GM13977 (cell line): ENCODE data around the gene DPF3.

ENCODE experiments used
- DNase-seq: peaks from one replicate; pipeline ENCODE4 v3.0.0; 2012; ENCODE audit warnings: low spot score
- CTCF ChIP-seq: IDR thresholded peaks from 2 replicates; pipeline ENCODE4 v1.5.1; 2012; ENCODE audit warnings: mild to moderate bottlenecking, control low read depth; ENCODE audit not compliant: insufficient read depth; ENCODE audit errors: extremely low read depth, missing control alignments
- in situ Hi-C: fragments of 300-500 bp; cut with MboI; formaldehyde crosslinking; loops from one replicate; pipeline ENCODE4 v1.12.0; 2022; ENCODE audit warnings: low sequenced_read_pairs, low pct_unique_long_range_greater_than_20kb, mixed read lengths, inconsistent platforms; ENCODE audit not compliant: unreplicated experiment

The DPF3 gene

GRCh38 chr14:72617391-72618031 lies 276.4 kb downstream of the DPF3 start:
- TF ChIP-seq CTCF: no peak
- no peak for DNase-seq
- in situ Hi-C loops: no loop called here

GRCh38 chr14:72616811-72617210 lies 277.1 kb downstream of the DPF3 start:
- in situ Hi-C loops: no loop called here
- DNase-seq: no peak
- no peak for TF ChIP-seq CTCF

DNA sequence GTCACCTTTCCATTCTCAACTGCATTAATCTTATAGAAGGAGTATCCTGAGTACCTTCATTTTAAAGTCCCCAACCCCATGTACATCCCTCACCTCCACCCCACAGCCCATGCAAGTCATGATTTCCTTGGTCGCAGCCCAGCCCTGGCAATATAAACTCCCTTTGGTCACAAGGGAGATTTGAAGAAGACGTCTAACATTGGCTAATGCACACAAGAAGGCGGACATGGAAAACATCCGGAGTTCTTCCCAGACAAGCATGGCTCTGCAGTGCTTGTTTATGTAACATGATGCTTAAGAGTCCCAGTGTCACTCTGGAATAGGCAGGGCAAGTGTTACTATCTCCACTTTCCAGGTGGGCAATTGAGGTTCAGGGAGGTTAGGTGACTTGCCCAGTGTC lies 277.6 kb downstream of the DPF3 start:
- in situ Hi-C loops: no loop called here
- no peak for DNase-seq
- TF ChIP-seq CTCF: no peak

DNA sequence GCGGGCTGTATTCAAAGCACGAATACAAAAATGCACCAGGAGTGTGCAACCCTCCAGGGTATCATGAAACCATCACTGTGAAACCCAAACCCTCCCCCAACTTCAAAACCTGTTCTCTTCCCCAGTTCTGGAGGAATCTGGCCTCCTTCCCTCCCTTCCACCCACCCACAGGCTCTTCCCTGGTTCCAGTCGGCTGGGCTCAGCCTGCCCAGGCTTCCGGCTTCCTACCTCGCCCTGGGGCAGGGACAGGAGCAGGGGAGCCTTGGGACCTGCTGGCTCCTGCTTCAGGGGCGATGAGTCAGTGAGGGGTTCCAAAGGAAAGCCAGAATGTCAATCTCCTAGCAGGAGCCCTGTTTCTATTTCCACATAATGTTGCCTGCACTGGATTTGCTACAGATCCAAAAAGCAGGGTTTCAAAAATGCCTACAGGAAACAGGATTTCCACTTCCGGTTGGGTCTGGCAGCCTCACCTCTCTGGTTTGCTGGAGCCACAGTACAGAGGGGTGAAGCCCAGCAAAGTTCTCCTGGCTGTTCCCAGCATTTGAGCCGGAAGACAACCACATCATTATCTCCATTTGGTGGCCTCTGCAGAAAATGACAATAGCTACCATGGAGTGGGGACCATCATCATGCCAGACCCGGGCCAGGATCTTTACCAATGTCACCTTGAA lies 278.3 kb downstream of the DPF3 start:
- TF ChIP-seq CTCF: no peak
- in situ Hi-C loops: no loop called here
- DNase-seq: no peak

DNA sequence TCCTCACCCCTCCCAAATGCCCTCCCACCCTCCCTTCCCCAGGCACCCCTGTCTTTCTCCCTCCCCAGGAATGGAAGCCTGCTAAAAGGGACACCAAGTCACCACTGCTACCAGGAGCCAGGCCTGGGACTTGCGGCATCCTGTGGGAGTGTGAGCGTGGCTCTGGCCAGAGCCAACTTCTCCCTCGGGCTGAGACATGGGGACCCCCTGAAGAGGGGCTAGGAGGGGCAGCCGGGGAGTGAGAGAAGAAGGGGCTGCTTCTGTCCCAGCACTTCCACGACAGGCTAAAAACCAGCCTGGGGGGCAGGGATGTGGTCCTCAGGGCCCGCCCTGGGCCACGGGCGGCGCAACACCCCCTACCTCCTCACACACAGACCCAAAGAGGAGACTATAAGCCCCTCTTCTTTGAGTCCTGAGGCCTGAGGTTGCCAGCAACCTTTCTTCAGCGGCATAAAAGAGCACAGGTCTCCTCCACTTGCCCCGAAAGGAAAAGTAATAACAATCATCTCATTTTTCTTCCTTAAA lies 278.9 kb downstream of the DPF3 start:
- no peak for DNase-seq
- TF ChIP-seq CTCF: no peak
- in situ Hi-C loops: no loop called here

GRCh38 chr14:72614365-72614764 lies 279.5 kb downstream of the DPF3 start:
- no peak for DNase-seq
- in situ Hi-C loops: no loop called here
- no peak for TF ChIP-seq CTCF
